Right cardiac atrium (tissue), 5 donors: ENCODE measurements around the gene MIEF2. TPM values are rescaled to one million over a fixed set of nuclear protein-coding genes. Genes with fewer than 3 reads are reported as not detected.

Experiments
- ATAC-seq, 2 donors: fragments of 200-7000 bp; cut with Tn5 transposase; one replicate each; pipeline versions ENCODE4 v1.8.0 to v1.9.1; 2020; ENCODE audit warnings: moderate library complexity in 2 of 2, mild to moderate bottlenecking in 1 of 2
- DNase-seq, 3 donors: peaks; one replicate each; pipeline ENCODE4 v3.0.0-alpha.2; 2020
- H3K27ac ChIP-seq: one replicate; pipeline ENCODE4 v1.5.1; 2013; ENCODE audit warnings: mild to moderate bottlenecking, low read length, control low read depth, moderate library complexity
- H3K27me3 ChIP-seq: one replicate; pipeline ENCODE4 v1.6.1; 2013; ENCODE audit not compliant: control insufficient read depth, insufficient read depth
- H3K4me1 ChIP-seq: one replicate; pipeline ENCODE4 v1.6.1; 2013; ENCODE audit warnings: low read length; ENCODE audit not compliant: control insufficient read depth, insufficient read depth
- H3K4me3 ChIP-seq: one replicate; pipeline ENCODE4 v1.5.1; 2013; ENCODE audit warnings: low read length, control low read depth
- H3K9me3 ChIP-seq: one replicate; pipeline ENCODE4 v1.6.1; 2013; ENCODE audit warnings: low read length; ENCODE audit not compliant: control insufficient read depth
- WGBS: extraction: QIAGEN DNeasy Blood & Tissue Kit; methylation state at CpG from one replicate; pipeline ENCODE4 v1.1.7; 2013; 5-methylcytosine and 5-hydroxymethylcytosine counted together
- intact Hi-C, 4 donors: fragments of 100-400 bp; cut with DNase I; formaldehyde crosslinking; loops; one replicate each; pipeline versions ENCODE4 v1.11.0 to v1.14.0; 2022 to 2023
- polyA plus RNA-seq: library from polyadenylated mRNA; stranded (reverse); fragments of 200-250 nt; gene quantifications from one replicate; pipeline ENCODE4 v1.2.3, GENCODE V29; 2013
- total RNA-seq, 4 donors: library from RNA; stranded (reverse); fragmentation: NEBNext Ultra II Directional; extraction: Animal tissue kit (Norgen Biotek cat#: 25700); gene quantifications; one replicate each; pipeline ENCODE4 v1.2.1, GENCODE V29; 2021
- donor health status: healthy with polysubstance abuse.
- donor health status: DM: no; HTN: yes; CAD: no.
- donor health status: DM: no; HTN: no; CAD: no.
- donor health status: DM: no; HTN: yes; CAD: no; lungs with severe emphysema.
- donor health status: DM: yes; HTN: yes; CAD: no.

Gene MIEF2
- total and polyA plus RNA-seq, 5 donors: 13.1 to 20.7 (median 18.5) TPM

GRCh38 chr17:18257982-18258355 lies 2.5 kb upstream of the MIEF2 start:
- peak; percentile 75 to 80 for ATAC-seq
- Histone ChIP-seq H3K4me1 (peaks cover 14% of the 10 kb centered on the region), H3K27me3 (no peaks in the 10 kb centered on the region), H3K27ac (peak overlapping the region; percentile 76), H3K4me3 (peak overlapping the region; percentile 71), H3K9me3 (no peaks in the 10 kb centered on the region)
- peak; percentile 85 to 91 (median 90) for DNase-seq
- under 1% methylated on average over 16 of the region's 16 CpGs for WGBS
- intact Hi-C loops: no loop called here

- ATAC-seq (peak; percentile 71 to 73), DNase-seq (peak in 2 of 3 donors; percentile 82 to 83)
- Histone ChIP-seq H3K4me3 (peak within 1 kb of the TSS; percentile 71), H3K9me3 (no peaks in the 10 kb centered on the region), H3K27me3 (no peaks in the 10 kb centered on the region), H3K27ac (peak within 1 kb of the TSS; percentile 76), H3K4me1 (peaks cover 14% of the 10 kb centered on the region)
- intact Hi-C loops: no loop called here
- WGBS: under 1% methylated on average over 71 of the region's 71 CpGs
Measured at GRCh38 chr17:18258356-18259038, 2.0 kb upstream of the MIEF2 start, which contains the start of gene FLII. Gene FLII, minus strand, starts transcription at chr17:18258738. Its CDS starts 48 bp downstream, at chr17:18258690.

GRCh38 chr17:18259621-18260331 lies 686 bp upstream of the MIEF2 start:
- Histone ChIP-seq H3K4me3 (peak overlapping the region; percentile 1), H3K27ac (peak overlapping the region; percentile 34), H3K9me3 (no peaks in the 10 kb centered on the region), H3K27me3 (no peaks in the 10 kb centered on the region), H3K4me1 (peaks cover 14% of the 10 kb centered on the region)
- DNase-seq: peak in 2 of 3 donors; percentile 37 to 61
- ATAC-seq: no peak
- intact Hi-C loops: loop anchor here in 1 of 4 donors (10.0 kb wide), 1 partner anchor 55 kb away; no protein-coding TSS in a partner anchor
- WGBS: 69% methylated on average over 22 of the region's 22 CpGs

- DNase-seq (peak; percentile 76 to 83 (median 77)), ATAC-seq (peak; percentile 16 to 45)
- H3K4me3 ChIP-seq: peak overlapping the region; percentile 66
- H3K27ac ChIP-seq: peak overlapping the region; percentile 86
- H3K27me3 ChIP-seq: no peaks in the 10 kb centered on the region
- peaks cover 14% of the 10 kb centered on the region for H3K4me1 ChIP-seq
- 2% methylated on average over 16 of the region's 16 CpGs for WGBS
- intact Hi-C loops: loop anchor here in 1 of 4 donors (10.0 kb wide), 1 partner anchor 56 kb away; no protein-coding TSS in a partner anchor
- no peaks in the 10 kb centered on the region for H3K9me3 ChIP-seq
Measured at GRCh38 chr17:18261146-18261515, 669 bp downstream of the MIEF2 start.

- Histone ChIP-seq H3K27ac (peak overlapping the region; percentile 86), H3K9me3 (no peaks in the 10 kb centered on the region), H3K4me1 (peaks cover 14% of the 10 kb centered on the region), H3K27me3 (no peaks in the 10 kb centered on the region), H3K4me3 (peak overlapping the region; percentile 66)
- no peak for ATAC-seq
- peak in 2 of 3 donors; percentile 41 to 46 for DNase-seq
- WGBS: 78% methylated on average over 3 of the region's 3 CpGs
- intact Hi-C loops: loop anchor here in 1 of 4 donors (10.0 kb wide), 1 partner anchor 57 kb away; no protein-coding TSS in a partner anchor
Measured at GRCh38 chr17:18261659-18262058, 1.2 kb downstream of the MIEF2 start.

- intact Hi-C loops: loop anchor here in 1 of 4 donors (10.0 kb wide), 1 partner anchor 57 kb away; no protein-coding TSS in a partner anchor
- Histone ChIP-seq H3K4me1 (peaks cover 13% of the 10 kb centered on the region), H3K9me3 (no peaks in the 10 kb centered on the region), H3K27ac (peak overlapping the region; percentile 86), H3K27me3 (no peaks in the 10 kb centered on the region), H3K4me3 (no peak overlapping the region)
- ATAC-seq (no peak), DNase-seq (peak in 1 of 3 donors; percentile 3)
- WGBS: 81% methylated on average over 2 of the region's 2 CpGs
Measured at GRCh38 chr17:18262111-18262510, 1.6 kb downstream of the MIEF2 start.

- DNase-seq (peak in 1 of 3 donors; percentile 65), ATAC-seq (no peak)
- intact Hi-C loops: loop anchor here in 1 of 4 donors (10.0 kb wide), 1 partner anchor 58 kb away; no protein-coding TSS in a partner anchor
- no peak overlapping the region for H3K27ac ChIP-seq
- H3K4me3 ChIP-seq: no peak overlapping the region
- H3K9me3 ChIP-seq: no peaks in the 10 kb centered on the region
- WGBS: 77% methylated on average over 12 of the region's 12 CpGs
- H3K27me3 ChIP-seq: no peaks in the 10 kb centered on the region
- peaks cover 10% of the 10 kb centered on the region for H3K4me1 ChIP-seq
Measured at GRCh38 chr17:18262641-18263040, 2.2 kb downstream of the MIEF2 start.

GRCh38 chr17:18263885-18264682 lies 3.6 kb downstream of the MIEF2 start:
- WGBS: 91% methylated on average over 50 of the region's 50 CpGs
- H3K27ac ChIP-seq: no peak overlapping the region
- DNase-seq (peak in 1 of 3 donors; percentile 48), ATAC-seq (no peak)
- H3K9me3 ChIP-seq: no peaks in the 10 kb centered on the region
- H3K4me1 ChIP-seq: peaks cover 10% of the 10 kb centered on the region
- H3K27me3 ChIP-seq: no peaks in the 10 kb centered on the region
- H3K4me3 ChIP-seq: no peak overlapping the region
- intact Hi-C loops: loop anchor here in 2 of 4 donors (2.0 to 10.0 kb wide), 2 partner anchors 19 to 59 kb away; no protein-coding TSS in a partner anchor

GRCh38 chr17:18267366-18267765 lies 6.9 kb downstream of the MIEF2 start:
- Histone ChIP-seq H3K4me1 (no peaks in the 10 kb centered on the region), H3K27me3 (no peaks in the 10 kb centered on the region), H3K4me3 (no peak overlapping the region), H3K9me3 (no peaks in the 10 kb centered on the region), H3K27ac (no peak overlapping the region)
- ATAC-seq (peak in 1 of 2 donors; percentile 3), DNase-seq (no peak)
- WGBS: 79% methylated on average over 10 of the region's 10 CpGs
- intact Hi-C loops: loop anchor here in 1 of 4 donors (10.0 kb wide), 1 partner anchor 63 kb away; no protein-coding TSS in a partner anchor

- no peaks in the 10 kb centered on the region for H3K4me1 ChIP-seq
- H3K9me3 ChIP-seq: no peaks in the 10 kb centered on the region
- H3K27me3 ChIP-seq: no peaks in the 10 kb centered on the region
- no peak overlapping the region for H3K27ac ChIP-seq
- DNase-seq (peak in 1 of 3 donors; percentile 27), ATAC-seq (peak in 1 of 2 donors; percentile 4)
- no peak overlapping the region for H3K4me3 ChIP-seq
- intact Hi-C loops: loop anchor here in 1 of 4 donors (10.0 kb wide), 1 partner anchor 63 kb away; no protein-coding TSS in a partner anchor
- 44% methylated on average over 14 of the region's 14 CpGs for WGBS
Measured at GRCh38 chr17:18267927-18268711, 7.7 kb downstream of the MIEF2 start.
